Measurements from ENCODE around the gene CAMK4. TPM values are rescaled to one million over a fixed set of nuclear protein-coding genes. Genes with fewer than 3 reads are reported as not detected.

Gene CAMK4
- total and polyA plus RNA-seq, 9 of the 15 experiments (the other 6 are each of a cell fraction or from before 2014, with no cell fraction given), result 0.35 TPM; not detected in 8

- Histone ChIP-seq H3K79me2 (ENCODE audit: control insufficient read depth, insufficient read depth, low read length) (no peaks in the 10 kb centered on the region), H4K20me1 (replicated peaks; ENCODE audit: control insufficient read depth, insufficient read depth, low read length) (no peaks in the 10 kb centered on the region), H3K27me3 (ENCODE audit: control insufficient read depth in 2 of 2, insufficient read depth in 2 of 2, low read length in 2 of 2) (no peaks in the 10 kb centered on the region), H3K4me1 (replicated peaks in 1 of 2; ENCODE audit: control insufficient read depth in 2 of 2, insufficient read depth in 2 of 2, low read length in 2 of 2) (no peaks in the 10 kb centered on the region), H3K9me1 (ENCODE audit: control insufficient read depth, insufficient read depth, low read length) (no peaks in the 10 kb centered on the region), H3K9ac (ENCODE audit: insufficient read depth in 1 of 2, low read depth in 2 of 2, low read length in 2 of 2) (no peak overlapping the region), H3K27ac (ENCODE audit: extremely low read depth, low read depth, low read length) (no peak overlapping the region), H2AFZ (ENCODE audit: low read depth, low read length) (no peak overlapping the region), H3K4me3 (no peak overlapping the region), H3K9me3 (replicated peaks; ENCODE audit: control insufficient read depth, insufficient read depth, low read depth, low read length) (no peaks in the 10 kb centered on the region), H3K4me2 (ENCODE audit: insufficient read depth, low read length) (no peak overlapping the region), H3K36me3 (ENCODE audit: control insufficient read depth, insufficient read depth, low read length) (no peaks in the 10 kb centered on the region)
- TF ChIP-seq RUNX1 (IDR thresholded peaks at IDR 0.05; ENCODE audit: low read depth) (no peak), CREB3 (tag; conservative IDR thresholded peaks at IDR 0.05; ENCODE audit: low read depth) (no peak), ZNF79 (CRISPR knock-in tag; IDR thresholded peaks at IDR 0.05; ENCODE audit: low read depth) (no peak)
- no peak for DNase-seq (ENCODE audit: extremely low read depth in 1 of 4, low spot score in 3 of 4)
- no TSS peak for BruUV-seq (replicated peaks)
- intact Hi-C loops (cut with micrococcal nuclease), result no loop called here
- FAIRE-seq, result no peak
- ChIA-PET POLR2A (no interaction called here), CTCF (ENCODE audit: low intra/inter-chr PET ratio) (no interaction called here)
- 0% methylated on average over 1 of the region's 1 CpG for WGBS (ENCODE audit: insufficient coverage, low coverage, missing lambda C conversion rate)
- no peak for ATAC-seq
- in situ Hi-C loops (cut with MboI), result no loop called here
Measured at GRCh38 chr5:111387361-111387760, 163.2 kb downstream of the CAMK4 start.

GRCh38 chr5:111389390-111390082 lies 165.4 kb downstream of the CAMK4 start:
- in situ Hi-C loops (cut with MboI) (no loop called here), intact Hi-C loops (cut with micrococcal nuclease) (no loop called here)
- H4K20me1 ChIP-seq (replicated peaks; ENCODE audit: control insufficient read depth, insufficient read depth, low read length), result no peaks in the 10 kb centered on the region
- H3K27ac ChIP-seq (ENCODE audit: extremely low read depth, low read depth, low read length), result no peak overlapping the region
- no peak overlapping the region for H3K4me2 ChIP-seq (ENCODE audit: insufficient read depth, low read length)
- H3K27me3 ChIP-seq (ENCODE audit: control insufficient read depth in 2 of 2, insufficient read depth in 2 of 2, low read length in 2 of 2), result no peaks in the 10 kb centered on the region
- no peak overlapping the region for H3K4me3 ChIP-seq
- ChIA-PET POLR2A (no interaction called here), CTCF (ENCODE audit: low intra/inter-chr PET ratio) (no interaction called here)
- H3K9me3 ChIP-seq (replicated peaks; ENCODE audit: control insufficient read depth, insufficient read depth, low read depth, low read length), result no peaks in the 10 kb centered on the region
- no peaks in the 10 kb centered on the region for H3K79me2 ChIP-seq (ENCODE audit: control insufficient read depth, insufficient read depth, low read length)
- FAIRE-seq (no peak), DNase-seq (ENCODE audit: extremely low read depth in 1 of 4, low spot score in 3 of 4) (no peak), ATAC-seq (no peak)
- BruUV-seq (replicated peaks), result no TSS peak
- no peak overlapping the region for H3K9ac ChIP-seq (ENCODE audit: insufficient read depth in 1 of 2, low read depth in 2 of 2, low read length in 2 of 2)
- WGBS (ENCODE audit: insufficient coverage, low coverage, missing lambda C conversion rate), result 0% methylated on average over 1 of the region's 1 CpG
- H3K36me3 ChIP-seq (ENCODE audit: control insufficient read depth, insufficient read depth, low read length), result no peaks in the 10 kb centered on the region
- H3K9me1 ChIP-seq (ENCODE audit: control insufficient read depth, insufficient read depth, low read length), result no peaks in the 10 kb centered on the region
- no peak overlapping the region for H2AFZ ChIP-seq (ENCODE audit: low read depth, low read length)
- H3K4me1 ChIP-seq (replicated peaks in 1 of 2; ENCODE audit: control insufficient read depth in 2 of 2, insufficient read depth in 2 of 2, low read length in 2 of 2), result no peaks in the 10 kb centered on the region
- TF ChIP-seq DIDO1 (tag; IDR thresholded peaks at IDR 0.05; ENCODE audit: low read depth), result no peak
